SHP77 treated with DMSO at 0.1 percent for 48 hours (cell line): ENCODE results near the gene ZNF677.
"Not testable (repeated sequence)": the region's sequence is repeated elsewhere in the genome, so short reads cannot be mapped to it uniquely, and the experiment has no call there.

Experiments
- DNase-seq: peaks from one replicate; lab custom pipeline; 2025; lab: John Stamatoyannopoulos, UW

ZNF677 gene

DNA sequence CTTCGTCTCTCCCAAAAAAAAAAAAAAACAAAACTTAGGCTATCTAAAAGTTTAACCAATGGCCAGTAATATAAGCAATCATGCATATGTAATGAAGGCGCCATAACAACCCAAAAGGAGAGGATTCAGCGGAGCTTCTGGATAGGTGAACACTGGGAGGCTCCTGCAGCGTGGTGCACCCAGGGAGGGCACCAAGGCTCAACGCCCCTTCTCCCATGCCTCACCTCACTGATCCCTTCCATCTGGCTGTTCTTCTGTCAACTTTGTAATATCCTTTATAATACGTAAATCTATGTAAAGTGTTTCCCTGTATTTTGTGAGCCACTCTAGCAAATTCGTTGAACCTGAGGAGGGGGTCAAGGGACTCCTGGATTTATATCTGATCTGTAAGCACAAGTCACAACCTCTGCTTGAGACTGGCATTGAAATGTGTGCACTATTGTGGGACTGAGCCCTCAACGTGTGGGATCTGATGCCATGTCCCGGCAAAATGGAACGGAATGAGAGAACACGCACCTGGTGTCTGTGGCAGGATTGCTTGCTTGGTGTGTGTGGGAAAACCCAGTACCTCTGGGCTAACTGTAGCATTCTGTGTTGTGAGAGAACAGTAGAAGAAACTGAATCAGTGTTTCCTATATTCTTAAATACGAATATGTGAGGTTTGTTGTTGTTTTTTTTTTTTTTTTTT is 61.0 kb downstream of the ZNF677 start:
- DNase-seq, result no peak

DNA sequence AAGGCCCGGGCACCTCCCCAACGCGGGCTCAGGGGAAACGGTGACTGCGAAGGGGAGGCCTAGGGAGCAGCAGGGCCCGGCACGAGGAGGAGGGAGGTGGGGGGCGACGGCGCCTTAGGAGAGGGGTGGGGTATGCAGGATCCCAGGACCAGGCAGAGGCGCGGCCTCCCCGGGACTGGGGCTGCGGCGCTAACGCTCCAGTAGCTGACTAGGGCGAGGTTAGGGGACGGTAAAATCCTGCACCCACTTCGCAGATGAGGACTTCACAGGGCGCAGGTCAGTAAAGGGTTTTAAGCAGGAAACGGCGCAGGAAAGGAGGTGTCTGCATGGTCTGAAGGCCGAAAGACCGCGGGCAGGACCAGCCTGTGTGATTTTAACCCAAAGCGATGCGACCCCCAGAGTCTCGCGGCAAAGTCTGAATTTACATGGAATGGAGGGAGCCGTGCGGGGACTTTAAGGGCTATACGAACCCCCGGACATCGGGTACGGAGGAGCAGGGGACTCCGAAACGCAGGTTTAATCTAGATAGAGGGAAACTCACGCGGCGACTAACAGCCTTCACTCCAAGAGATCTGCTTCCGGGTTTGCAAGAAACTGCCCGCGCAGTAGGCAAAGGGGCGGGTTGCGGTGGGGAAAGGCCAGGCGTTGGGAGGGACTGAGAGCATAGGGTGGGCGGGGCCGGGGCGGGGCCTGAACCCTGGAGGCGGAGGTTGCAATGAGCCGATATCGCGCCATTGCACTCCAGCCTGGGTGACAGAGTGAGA is 61.7 kb downstream of the ZNF677 start, which contains the start of gene ZNF665:
TSS of gene ZNF665 (minus strand) at position 588 of the 764 bp plus-strand sequence. CDS start 10,460 bp downstream, outside the sequence.
- no peak for DNase-seq

- no peak for DNase-seq
Observed at GRCh38 chr19:53190253-53190652, 64.4 kb downstream of the ZNF677 start.

DNA sequence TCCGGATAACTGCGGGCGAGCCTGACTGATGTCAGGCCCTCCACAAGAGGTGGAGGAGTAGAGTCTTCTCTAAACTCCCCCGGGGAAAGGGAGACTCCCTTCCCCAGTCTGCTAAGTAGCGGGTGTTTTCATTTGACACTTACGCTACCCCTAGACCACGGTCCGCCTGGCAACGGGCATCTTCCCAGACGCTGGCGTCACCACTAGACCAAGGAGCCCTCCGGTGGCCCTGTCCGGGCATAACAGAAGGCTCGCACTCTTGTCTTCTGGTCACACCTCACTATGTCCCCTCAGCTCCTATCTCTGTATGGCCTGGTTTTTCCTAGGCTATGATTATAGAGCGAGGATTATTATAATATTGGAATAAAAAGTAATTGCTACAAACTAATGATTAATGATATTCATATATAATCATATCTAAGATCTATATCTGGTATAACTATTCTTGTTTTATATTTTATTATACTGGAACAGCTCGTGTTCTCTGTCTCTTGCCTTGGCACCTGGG is 64.9 kb downstream of the ZNF677 start:
- DNase-seq, result not testable (repeated sequence)
